ENCODE data around the gene NUDT5. TPM values are rescaled to one million over a fixed set of nuclear protein-coding genes. Genes with fewer than 3 reads are reported as not detected.

The NUDT5 gene
- polyA plus RNA-seq, 1 of the 3 experiments (the other 2 are of a cell fraction), result 61.2 TPM

DNA sequence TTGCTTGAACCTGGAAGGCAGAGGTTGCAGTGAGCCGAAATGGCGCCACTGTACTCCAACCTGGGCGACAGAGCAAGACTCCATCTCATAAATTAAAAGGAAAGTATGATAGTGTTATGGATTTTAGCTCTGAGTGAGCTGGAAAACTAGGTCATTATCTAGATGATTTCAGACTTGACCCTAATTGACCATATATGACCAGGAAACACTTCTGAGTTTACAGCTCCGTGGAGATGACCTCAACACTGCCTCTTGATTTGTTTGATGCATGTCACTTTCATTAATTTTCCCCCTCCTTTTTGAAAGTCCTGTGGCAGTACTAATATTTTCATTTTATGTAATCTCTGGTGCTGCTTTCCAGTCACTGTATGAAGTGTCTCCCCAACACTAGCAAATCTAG lies 74.0 kb downstream of the NUDT5 start:
- Histone ChIP-seq H3K27me3 (ENCODE audit: insufficient read depth) (no peaks in the 10 kb centered on the region), H3K36me3 (replicated peaks in 1 of 2; ENCODE audit: control insufficient read depth in 1 of 2, insufficient read depth in 2 of 2, low read length in 1 of 2) (peaks cover 8 to 25% of the 10 kb centered on the region in 2 experiments), H3K4me3 (ENCODE audit: low read depth in 2 of 2, low read length in 1 of 2) (no peak overlapping the region), H3K4me2 (no peak overlapping the region), H3K27ac (ENCODE audit: low read depth in 2 of 2, low read length in 1 of 2) (no peak overlapping the region), H3K9me3 (no peaks in the 10 kb centered on the region), H4K20me1 (ENCODE audit: insufficient read depth) (no peaks in the 10 kb centered on the region), H3K4me1 (ENCODE audit: control insufficient read depth in 1 of 2, insufficient read depth in 2 of 2, low read depth in 1 of 2, low read length in 1 of 2) (no peaks in the 10 kb centered on the region), H3K9me2 (no peaks in the 10 kb centered on the region), H3F3A (replicated peaks; ENCODE audit: insufficient read depth) (peaks cover 6% of the 10 kb centered on the region), H2AFZ (ENCODE audit: low read depth) (no peak overlapping the region), H3K79me2 (ENCODE audit: insufficient read depth) (no peaks in the 10 kb centered on the region), H3K9ac (no peak overlapping the region)
- no peak for DNase-seq
- POLR2A ChIA-PET, result no interaction called here
- 96% methylated on average over 4 of the region's 4 CpGs for WGBS (ENCODE audit: low lambda C conversion rate)
- CTCF ChIA-PET, result no interaction called here
- TF ChIP-seq JUND (IDR thresholded peaks at IDR 0.05) (no peak), MEF2A (IDR thresholded peaks at IDR 0.05; ENCODE audit: borderline replicate concordance, low read depth) (no peak), RXRA (IDR thresholded peaks at IDR 0.05; ENCODE audit: borderline replicate concordance, low read depth) (no peak), CTCF (IDR thresholded peaks at IDR 0.05) (no peak), POLR2AphosphoS5 (IDR thresholded peaks at IDR 0.05; ENCODE audit: low read depth, low read length) (no peak), ZBTB33 (IDR thresholded peaks at IDR 0.05; ENCODE audit: borderline replicate concordance, low read depth) (no peak), RCOR1 (IDR thresholded peaks at IDR 0.05; ENCODE audit: low read length) (no peak), RAD21 (IDR thresholded peaks at IDR 0.05; ENCODE audit: low read length) (no peak), FOXJ3 (CRISPR knock-in tag; IDR thresholded peaks at IDR 0.05) (no peak)
- TF ChIP-seq, protein P1, sequence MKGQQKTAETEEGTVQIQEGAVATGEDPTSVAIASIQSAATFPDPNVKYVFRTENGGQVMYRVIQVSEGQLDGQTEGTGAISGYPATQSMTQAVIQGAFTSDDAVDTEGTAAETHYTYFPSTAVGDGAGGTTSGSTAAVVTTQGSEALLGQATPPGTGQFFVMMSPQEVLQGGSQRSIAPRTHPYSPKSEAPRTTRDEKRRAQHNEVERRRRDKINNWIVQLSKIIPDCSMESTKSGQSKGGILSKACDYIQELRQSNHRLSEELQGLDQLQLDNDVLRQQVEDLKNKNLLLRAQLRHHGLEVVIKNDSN (IDR thresholded peaks at IDR 0.05; ENCODE audit: borderline replicate concordance, low read depth), result no peak

Small RNA genes lying within 50 kb of the gene (small RNA-seq; reads per million reads assigned to genes)
- 0 reads per million in 7 experiments for gene MIR548AK
- 0 to 4.2 (median 0) reads per million in 7 experiments for gene RNU6-88P

Other genes with a start within 250 kb of the NUDT5 start
- gene UPF2, start 153.1 kb downstream of the NUDT5 start, polyA plus RNA-seq (2012; rRNA removed), result 4.7 and 6.4 TPM in 2 replicates
- gene DHTKD1, start 126.9 kb downstream of the NUDT5 start, polyA plus RNA-seq (2012; rRNA removed), result 17.7 and 24.2 TPM in 2 replicates
- 11.9 and 18.9 TPM in 2 replicates for gene SEC61A2, start 66.2 kb downstream of the NUDT5 start, polyA plus RNA-seq (2012; rRNA removed)
- 139 and 141 TPM in 2 replicates for gene CDC123, start 297 bp upstream of the NUDT5 start, polyA plus RNA-seq (2012; rRNA removed)
- gene CAMK1D, start 153.7 kb upstream of the NUDT5 start, polyA plus RNA-seq (2012; rRNA removed), result 4.1 TPM in 2 replicates